ENCODE measurements around the gene SPP2.

SPP2 gene

GRCh38 chr2:234050455-234051135 is at the start of gene SPP2:
Gene SPP2 (plus strand): TSS chr2:234050702. CDS start chr2:234050787, 85 bp downstream.
- no peak for DNase-seq (ENCODE audit: low read depth in 2 of 2)

- no peak for DNase-seq (ENCODE audit: low read depth in 2 of 2)
These were observed 48.9 kb upstream of the SPP2 start for GRCh38 chr2:234001380-234002160.

GRCh38 chr2:234002281-234002680 is 48.2 kb upstream of the SPP2 start:
- no peak for DNase-seq (ENCODE audit: low read depth in 2 of 2)

GRCh38 chr2:234003972-234004617 is 46.4 kb upstream of the SPP2 start:
- peak; percentile 55 to 64 for DNase-seq (ENCODE audit: low read depth in 2 of 2)

- no peak for DNase-seq (ENCODE audit: low read depth in 2 of 2)
These were observed 45.4 kb upstream of the SPP2 start for GRCh38 chr2:234005126-234005525.

- no peak for DNase-seq (ENCODE audit: low read depth in 2 of 2)
These were observed 44.0 kb upstream of the SPP2 start for GRCh38 chr2:234006501-234006900.

- DNase-seq (ENCODE audit: low read depth in 2 of 2), result no peak
These were observed 36.1 kb upstream of the SPP2 start for GRCh38 chr2:234014427-234014826.

GRCh38 chr2:234015861-234016260 is 34.6 kb upstream of the SPP2 start:
- no peak for DNase-seq (ENCODE audit: low read depth in 2 of 2)

GRCh38 chr2:234019896-234020295 is 30.6 kb upstream of the SPP2 start:
- no peak for DNase-seq (ENCODE audit: low read depth in 2 of 2)

GRCh38 chr2:234020332-234020731 is 30.2 kb upstream of the SPP2 start:
- no peak for DNase-seq (ENCODE audit: low read depth in 2 of 2)

- no peak for DNase-seq (ENCODE audit: low read depth in 2 of 2)
These were observed 28.1 kb upstream of the SPP2 start for GRCh38 chr2:234022424-234022823.

GRCh38 chr2:234024304-234024703 is 26.2 kb upstream of the SPP2 start:
- DNase-seq (ENCODE audit: low read depth in 2 of 2), result no peak

- no peak for DNase-seq (ENCODE audit: low read depth in 2 of 2)
These were observed 25.0 kb upstream of the SPP2 start for GRCh38 chr2:234025466-234025865.

- DNase-seq (ENCODE audit: low read depth in 2 of 2), result no peak
These were observed 24.6 kb upstream of the SPP2 start for GRCh38 chr2:234025891-234026401.

- DNase-seq (ENCODE audit: low read depth in 2 of 2), result no peak
These were observed 23.7 kb upstream of the SPP2 start for GRCh38 chr2:234026693-234027254.

GRCh38 chr2:234027641-234028040 is 22.9 kb upstream of the SPP2 start:
- no peak for DNase-seq (ENCODE audit: low read depth in 2 of 2)

GRCh38 chr2:234029150-234029733 is 21.3 kb upstream of the SPP2 start:
- DNase-seq (ENCODE audit: low read depth in 2 of 2), result no peak

GRCh38 chr2:234031207-234031606 is 19.3 kb upstream of the SPP2 start:
- no peak for DNase-seq (ENCODE audit: low read depth in 2 of 2)

- peak; percentile 46 to 53 for DNase-seq (ENCODE audit: low read depth in 2 of 2)
These were observed 18.1 kb upstream of the SPP2 start for GRCh38 chr2:234032279-234032856.

- DNase-seq (ENCODE audit: low read depth in 2 of 2), result no peak
These were observed 17.3 kb upstream of the SPP2 start for GRCh38 chr2:234033174-234033573.

GRCh38 chr2:234033885-234034284 is 16.6 kb upstream of the SPP2 start:
- no peak for DNase-seq (ENCODE audit: low read depth in 2 of 2)
